ENCODE results near the gene NOTO.

The NOTO gene

DNA sequence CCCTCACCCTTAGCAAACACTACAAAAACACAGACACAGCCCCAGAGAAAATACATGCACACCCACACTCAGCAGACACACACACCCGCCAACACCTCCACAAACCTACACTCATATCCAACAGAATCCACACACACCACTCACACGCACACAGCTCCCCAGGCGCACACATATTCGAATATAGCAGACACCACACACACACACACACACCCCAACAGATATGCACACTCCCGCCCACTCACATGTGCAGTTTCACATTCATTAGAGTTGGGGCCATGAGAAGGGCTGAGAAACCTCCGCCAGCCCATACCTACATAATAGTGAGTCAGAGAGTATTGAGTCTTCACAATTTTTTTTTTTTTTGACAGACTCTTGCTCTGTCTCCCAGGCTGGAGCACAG, 29.4 kb upstream of the NOTO start:
- POLR2A ChIA-PET = no interaction called here
- peak; percentile 9 for DNase-seq (ENCODE audit: low read depth, low spot score)
- no peak overlapping the region for H3K4me3 ChIP-seq (ENCODE audit: low read depth, low read length)
- CTCF ChIA-PET = interaction anchor here (1.5 to 9.5 kb wide), 4 partner anchors 37 to 286 kb away, joined by 3 to 292 read pairs (median 63); partner anchors contain the start of genes SMYD5 and SPR
- TF ChIP-seq, protein P1, sequence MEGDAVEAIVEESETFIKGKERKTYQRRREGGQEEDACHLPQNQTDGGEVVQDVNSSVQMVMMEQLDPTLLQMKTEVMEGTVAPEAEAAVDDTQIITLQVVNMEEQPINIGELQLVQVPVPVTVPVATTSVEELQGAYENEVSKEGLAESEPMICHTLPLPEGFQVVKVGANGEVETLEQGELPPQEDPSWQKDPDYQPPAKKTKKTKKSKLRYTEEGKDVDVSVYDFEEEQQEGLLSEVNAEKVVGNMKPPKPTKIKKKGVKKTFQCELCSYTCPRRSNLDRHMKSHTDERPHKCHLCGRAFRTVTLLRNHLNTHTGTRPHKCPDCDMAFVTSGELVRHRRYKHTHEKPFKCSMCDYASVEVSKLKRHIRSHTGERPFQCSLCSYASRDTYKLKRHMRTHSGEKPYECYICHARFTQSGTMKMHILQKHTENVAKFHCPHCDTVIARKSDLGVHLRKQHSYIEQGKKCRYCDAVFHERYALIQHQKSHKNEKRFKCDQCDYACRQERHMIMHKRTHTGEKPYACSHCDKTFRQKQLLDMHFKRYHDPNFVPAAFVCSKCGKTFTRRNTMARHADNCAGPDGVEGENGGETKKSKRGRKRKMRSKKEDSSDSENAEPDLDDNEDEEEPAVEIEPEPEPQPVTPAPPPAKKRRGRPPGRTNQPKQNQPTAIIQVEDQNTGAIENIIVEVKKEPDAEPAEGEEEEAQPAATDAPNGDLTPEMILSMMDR (IDR thresholded peaks at IDR 0.05; ENCODE audit: insufficient read depth, low read length, missing control alignments) = no peak

DNA sequence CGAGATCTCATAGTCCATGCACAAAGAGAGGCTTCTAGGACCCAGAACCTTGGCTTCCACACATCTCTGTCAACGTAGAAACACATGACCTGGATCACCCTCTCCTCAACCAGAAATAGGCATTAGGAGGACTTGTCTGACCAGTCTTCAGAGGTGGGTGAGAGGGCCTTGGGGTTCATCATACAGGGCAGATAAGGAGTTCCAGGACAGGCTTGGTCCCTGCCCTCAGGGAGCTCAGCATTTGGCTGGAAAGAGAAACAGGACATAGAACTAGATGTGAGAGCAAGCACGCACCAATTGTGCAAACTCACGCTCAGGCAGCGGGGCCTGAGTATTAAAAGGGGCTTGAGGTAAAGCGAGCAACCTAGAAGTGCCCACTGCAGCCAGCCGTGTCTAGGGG, 28.6 kb upstream of the NOTO start:
- no peak overlapping the region for H3K4me3 ChIP-seq (ENCODE audit: low read depth, low read length)
- TF ChIP-seq, protein P1 (IDR thresholded peaks at IDR 0.05; ENCODE audit: insufficient read depth, low read length, missing control alignments) = no peak
- DNase-seq (ENCODE audit: low read depth, low spot score) = no peak
- ChIA-PET POLR2A (no interaction called here), CTCF (interaction anchor here (1.0 to 9.5 kb wide), 6 partner anchors 36 to 311 kb away, joined by 3 to 292 read pairs (median 10); partner anchors contain the start of genes SMYD5 and SPR)

DNA sequence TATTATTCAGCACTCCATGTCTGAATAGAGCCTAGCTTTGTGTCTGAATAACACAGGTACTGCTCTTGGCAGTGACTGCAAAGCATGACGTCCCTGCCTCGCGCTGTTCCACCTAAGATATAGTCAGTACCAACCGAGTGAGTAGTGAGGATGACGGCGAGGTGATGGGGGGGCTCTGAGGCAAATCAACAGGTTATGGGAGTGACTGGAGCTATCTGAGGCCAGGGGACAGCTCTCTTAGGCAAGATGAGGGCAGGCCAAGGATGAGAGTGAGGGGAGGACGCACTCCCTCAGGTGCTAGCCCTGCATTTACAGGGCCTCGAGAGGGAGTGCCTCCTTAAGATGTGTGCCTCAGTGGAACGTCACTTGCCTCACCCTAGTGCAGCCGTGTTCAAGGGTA, 28.1 kb upstream of the NOTO start:
- POLR2A ChIA-PET = no interaction called here
- TF ChIP-seq, protein P1 (IDR thresholded peaks at IDR 0.05; ENCODE audit: insufficient read depth, low read length, missing control alignments) = no peak

DNA sequence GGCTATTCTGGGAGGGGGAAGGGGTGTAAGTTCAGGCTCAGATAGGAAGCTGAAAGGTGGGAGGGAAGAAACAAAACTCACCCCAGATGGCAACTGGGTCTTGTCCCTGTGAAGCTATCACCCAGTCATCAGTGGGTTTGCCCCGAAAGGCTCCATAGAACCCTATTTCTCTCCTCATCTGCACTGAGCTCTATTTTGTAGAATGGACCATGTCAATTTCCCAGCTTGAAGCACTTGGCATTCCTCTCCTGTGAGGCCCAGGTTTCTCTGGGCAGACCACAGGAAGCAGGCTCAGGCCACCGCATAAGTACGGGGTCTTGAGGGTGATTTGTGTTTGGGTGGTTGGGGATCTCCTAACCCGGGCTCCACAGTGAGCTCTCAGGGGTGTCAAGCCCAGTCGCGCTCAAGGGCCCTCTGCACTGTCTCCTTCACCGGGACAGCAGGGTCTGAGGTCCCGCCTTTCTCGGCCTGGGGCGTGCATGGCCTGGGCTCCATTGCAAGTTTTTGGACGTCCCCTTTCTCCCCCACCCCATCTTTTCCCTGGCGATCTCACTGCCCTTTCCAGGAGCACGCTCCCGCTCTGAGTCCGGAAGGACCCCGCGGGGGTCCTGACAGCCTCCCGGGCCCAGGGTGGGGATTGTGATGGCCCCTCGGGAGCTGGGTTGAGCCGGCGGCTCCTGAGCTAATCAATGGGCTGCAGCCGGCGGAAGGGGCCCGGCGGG, 27.3 kb upstream of the NOTO start:
- peak overlapping the region; percentile 36 for H3K4me3 ChIP-seq (ENCODE audit: low read depth, low read length)
- POLR2A ChIA-PET = no interaction called here
- CTCF ChIA-PET = interaction anchor here (1.0 to 9.5 kb wide), 9 partner anchors 11 to 288 kb away, joined by 3 to 292 read pairs (median 12); partner anchors contain the start of genes SMYD5 and SPR
- no peak for DNase-seq (ENCODE audit: low read depth, low spot score)
- TF ChIP-seq, protein P1 (IDR thresholded peaks at IDR 0.05; ENCODE audit: insufficient read depth, low read length, missing control alignments) = no peak

More for the DNA sequence above, 28.1 kb upstream of the NOTO start:
- no peak overlapping the region for H3K4me3 ChIP-seq (ENCODE audit: low read depth, low read length)
- DNase-seq (ENCODE audit: low read depth, low spot score) = no peak
- CTCF ChIA-PET = interaction anchor here (1.0 to 9.5 kb wide), 7 partner anchors 10 to 311 kb away, joined by 3 to 292 read pairs (median 12); partner anchors contain the start of genes SMYD5 and SPR

DNA sequence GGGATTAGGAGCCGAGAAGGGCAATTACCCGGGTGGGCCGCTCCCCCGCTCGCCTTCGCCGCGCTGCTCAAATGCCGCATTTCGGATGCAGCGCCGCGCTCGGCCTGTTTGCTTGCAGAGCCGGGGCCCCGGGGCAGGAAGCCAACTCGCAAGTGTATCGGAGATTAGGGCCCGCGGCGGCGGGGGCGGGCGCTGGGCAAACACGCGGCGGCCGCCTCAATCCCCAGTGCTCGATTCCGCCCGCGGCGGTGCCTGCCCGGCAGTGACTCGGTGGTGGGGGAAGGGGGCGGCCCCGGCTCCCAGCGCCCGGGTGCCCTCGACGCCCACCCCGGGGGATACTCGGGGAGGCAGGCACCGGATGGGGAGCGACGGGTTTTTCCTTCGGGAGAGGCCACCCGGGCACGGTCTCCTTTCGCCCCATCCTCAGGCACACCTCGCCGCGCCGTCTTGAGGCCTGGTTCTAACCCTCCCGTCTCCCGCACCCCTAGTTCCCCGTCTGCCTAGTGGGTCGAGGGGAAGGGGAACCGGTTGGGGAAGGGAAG, 26.6 kb upstream of the NOTO start:
- H3K4me3 ChIP-seq (ENCODE audit: low read depth, low read length) = peak overlapping the region; percentile 36
- DNase-seq (ENCODE audit: low read depth, low spot score) = no peak
- TF ChIP-seq, protein P1 (IDR thresholded peaks at IDR 0.05; ENCODE audit: insufficient read depth, low read length, missing control alignments) = peak; percentile 1
- ChIA-PET POLR2A (no interaction called here), CTCF (interaction anchor here (0.9 to 9.5 kb wide), 17 partner anchors 12 to 312 kb away, joined by 4 to 292 read pairs (median 15); partner anchors contain the start of genes SMYD5 and SPR)
